Caco-2 (cell line): ENCODE results near the gene PRXL2A. TPM values are rescaled to one million over a fixed set of nuclear protein-coding genes. Genes with fewer than 3 reads are reported as not detected.

Source experiments
- BruUV-seq: library from RNA; stranded (reverse); fragments of 400-500 nt; replicated peaks from 2 replicates; lab custom pipeline; 2021; lab: Mats Ljungman, UMichigan
- CTCF ChIA-PET: fragments of 300-600 bp; sonication (Branson Sonifier 250); formaldehyde crosslinking; loops from one replicate; lab custom pipeline; 2022; ENCODE audit warnings: antibody characterized with exemption; lab: Charles Lee
- POLR2A ChIA-PET: fragments of 300-600 bp; sonication (Branson Sonifier 250); formaldehyde crosslinking; loops from one replicate; lab custom pipeline; 2022; ENCODE audit warnings: antibody characterized with exemption; lab: Charles Lee
- DNase-seq, 2 experiments: peaks; one replicate each; pipeline versions ENCODE4 v3.0.0 to v3.0.0-alpha.2; 2020 to 2022
- H3K27me3 ChIP-seq: replicated peaks from 2 replicates; pipeline ENCODE4 v1.6.0; 2011; ENCODE audit warnings: low read length; ENCODE audit not compliant: control insufficient read depth, insufficient read depth
- H3K36me3 ChIP-seq: 2 replicates; pipeline ENCODE4 v1.5.1; 2011; ENCODE audit warnings: low read length; ENCODE audit not compliant: control insufficient read depth, insufficient read depth
- H3K4me1 ChIP-seq: fragments of 250-450 bp; sonication (Bioruptor Pico); 2 replicates; pipeline ENCODE4 v1.5.1; 2020; ENCODE audit warnings: mild to moderate bottlenecking
- H3K4me3 ChIP-seq: 2 replicates; pipeline ENCODE4 v1.5.1; 2011; ENCODE audit warnings: low read depth, mild to moderate bottlenecking, control low read depth, low read length
- H3K9me3 ChIP-seq: fragments of 250-450 bp; sonication (Bioruptor Pico); 2 replicates; pipeline ENCODE4 v1.5.1; 2020; ENCODE audit warnings: mild to moderate bottlenecking, moderate library complexity
- H3K27ac Mint-ChIP-seq: one replicate; pipeline ENCODE4 v1.8.0; 2022; ENCODE audit warnings: mixed read lengths; ENCODE audit not compliant: unreplicated experiment
- H3K27me3 Mint-ChIP-seq: one replicate; pipeline ENCODE4 v1.8.0; 2022; ENCODE audit warnings: mixed read lengths; ENCODE audit not compliant: insufficient read depth, unreplicated experiment
- H3K36me3 Mint-ChIP-seq: one replicate; pipeline ENCODE4 v1.8.0; 2022; ENCODE audit warnings: mild to moderate bottlenecking, mixed read lengths; ENCODE audit not compliant: insufficient read depth, unreplicated experiment
- H3K4me1 Mint-ChIP-seq: one replicate; pipeline ENCODE4 v1.8.0; 2022; ENCODE audit warnings: low read depth, mixed read lengths; ENCODE audit not compliant: unreplicated experiment
- H3K4me3 Mint-ChIP-seq: one replicate; pipeline ENCODE4 v1.8.0; 2022; ENCODE audit warnings: mild to moderate bottlenecking, moderate library complexity, mixed read lengths; ENCODE audit not compliant: unreplicated experiment
- H3K9me3 Mint-ChIP-seq: one replicate; pipeline ENCODE4 v1.8.0; 2022; ENCODE audit warnings: mixed read lengths; ENCODE audit not compliant: unreplicated experiment
- intact Hi-C: fragments of 100-400 bp; cut with micrococcal nuclease; formaldehyde crosslinking; loops from one replicate; pipeline ENCODE4 v1.10.0; 2022; ENCODE audit not compliant: unreplicated experiment
- total RNA-seq: library from RNA; stranded (reverse); gene quantifications from 2 replicates; pipeline ENCODE4 v1.2.3, GENCODE V29; 2022
- TF ChIP-seq, protein P1 (sequence below), 2 experiments: fragments of 200-600 bp in 1 of 2; IDR thresholded peaks; 1 replicate in 1 of 2; 2 replicates in 1 of 2; pipeline versions ENCODE4 v1.5.1 to v1.8.0; 2011 to 2022; ENCODE audit warnings: antibody characterized with exemption in 1 of 2, control low read depth in 1 of 2, inconsistent platforms in 1 of 2, low read depth in 1 of 2, low read length in 1 of 2, mild to moderate bottlenecking in 1 of 2, moderate library complexity in 1 of 2; ENCODE audit not compliant: insufficient read depth in 1 of 2, severe bottlenecking in 1 of 2, unreplicated experiment in 1 of 2

The PRXL2A gene
- total RNA-seq, 1 experiment from 2014 or later, result 88.6 TPM

DNA sequence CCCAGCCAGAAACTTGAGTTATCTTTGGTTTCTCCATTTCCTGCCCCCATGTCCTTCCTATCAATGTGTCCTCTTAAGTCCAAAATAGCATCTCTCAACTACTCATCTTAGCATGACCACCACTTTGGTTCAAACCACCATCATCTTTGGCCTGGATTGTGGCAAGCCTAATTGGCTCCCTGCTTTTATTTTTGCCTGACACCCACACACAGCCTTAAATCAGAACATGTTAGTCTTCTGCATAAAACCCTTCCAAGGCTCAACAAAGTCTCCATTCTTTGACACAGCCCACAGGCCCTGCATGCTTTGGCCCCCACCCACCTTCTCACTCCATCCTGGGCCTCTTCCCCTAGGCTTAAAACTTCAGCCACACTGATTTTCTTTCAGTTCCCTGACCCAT lies 43.7 kb downstream of the PRXL2A start:
- no TSS peak for BruUV-seq
- Mint-ChIP-seq H3K36me3 (peaks cover 25% of the 10 kb centered on the region), H3K4me1 (peaks cover 32% of the 10 kb centered on the region), H3K27me3 (no peaks in the 10 kb centered on the region), H3K27ac (no peak overlapping the region), H3K4me3 (no peak overlapping the region), H3K9me3 (no peaks in the 10 kb centered on the region)
- ChIA-PET POLR2A (interaction anchor here (1.5 kb wide), 1 partner anchor 52 kb away, joined by 5 read pairs; no protein-coding TSS in a partner anchor), CTCF (interaction anchor here (1.7 kb wide), 1 partner anchor 53 kb away, joined by 13 read pairs; no protein-coding TSS in a partner anchor)
- Histone ChIP-seq H3K36me3 (no peaks in the 10 kb centered on the region), H3K4me1 (peaks cover 58% of the 10 kb centered on the region), H3K4me3 (no peak overlapping the region), H3K27me3 (no peaks in the 10 kb centered on the region), H3K9me3 (no peaks in the 10 kb centered on the region)
- DNase-seq, result no peak
- TF ChIP-seq, protein P1, sequence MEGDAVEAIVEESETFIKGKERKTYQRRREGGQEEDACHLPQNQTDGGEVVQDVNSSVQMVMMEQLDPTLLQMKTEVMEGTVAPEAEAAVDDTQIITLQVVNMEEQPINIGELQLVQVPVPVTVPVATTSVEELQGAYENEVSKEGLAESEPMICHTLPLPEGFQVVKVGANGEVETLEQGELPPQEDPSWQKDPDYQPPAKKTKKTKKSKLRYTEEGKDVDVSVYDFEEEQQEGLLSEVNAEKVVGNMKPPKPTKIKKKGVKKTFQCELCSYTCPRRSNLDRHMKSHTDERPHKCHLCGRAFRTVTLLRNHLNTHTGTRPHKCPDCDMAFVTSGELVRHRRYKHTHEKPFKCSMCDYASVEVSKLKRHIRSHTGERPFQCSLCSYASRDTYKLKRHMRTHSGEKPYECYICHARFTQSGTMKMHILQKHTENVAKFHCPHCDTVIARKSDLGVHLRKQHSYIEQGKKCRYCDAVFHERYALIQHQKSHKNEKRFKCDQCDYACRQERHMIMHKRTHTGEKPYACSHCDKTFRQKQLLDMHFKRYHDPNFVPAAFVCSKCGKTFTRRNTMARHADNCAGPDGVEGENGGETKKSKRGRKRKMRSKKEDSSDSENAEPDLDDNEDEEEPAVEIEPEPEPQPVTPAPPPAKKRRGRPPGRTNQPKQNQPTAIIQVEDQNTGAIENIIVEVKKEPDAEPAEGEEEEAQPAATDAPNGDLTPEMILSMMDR (IDR thresholded peaks at IDR 0.05; ENCODE audit: insufficient read depth in 1 of 2, low read depth in 1 of 2, low read length in 1 of 2, severe bottlenecking in 1 of 2, unreplicated experiment in 1 of 2), result no peak
- intact Hi-C loops, result no loop called here

DNA sequence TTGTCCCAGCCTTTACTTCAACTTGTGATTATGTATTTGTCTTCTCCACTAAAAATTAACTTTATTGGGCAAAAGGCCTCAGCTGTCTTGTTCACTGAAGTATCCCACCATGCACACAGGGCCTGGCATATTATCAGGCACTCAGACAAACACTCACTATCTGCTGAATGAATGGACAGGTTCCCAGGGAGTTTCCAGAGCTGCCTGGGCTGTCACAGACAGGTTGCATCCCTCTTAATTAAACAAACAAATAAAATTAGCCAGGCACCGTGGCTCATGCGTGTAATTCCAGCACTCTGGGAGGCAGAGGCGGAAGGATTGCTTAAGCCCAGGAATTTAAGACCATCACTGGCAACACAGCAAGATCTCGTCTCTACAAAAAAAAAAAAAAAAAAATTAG lies 44.3 kb downstream of the PRXL2A start:
- no peak for DNase-seq
- no peaks in the 10 kb centered on the region for H3K9me3 Mint-ChIP-seq
- H3K36me3 Mint-ChIP-seq, result peaks cover 31% of the 10 kb centered on the region
- BruUV-seq, result no TSS peak
- Histone ChIP-seq H3K9me3 (no peaks in the 10 kb centered on the region), H3K4me3 (no peak overlapping the region), H3K4me1 (peaks cover 58% of the 10 kb centered on the region), H3K36me3 (no peaks in the 10 kb centered on the region), H3K27me3 (no peaks in the 10 kb centered on the region)
- no peak overlapping the region for H3K27ac Mint-ChIP-seq
- H3K27me3 Mint-ChIP-seq, result no peaks in the 10 kb centered on the region
- intact Hi-C loops, result loop anchor here (1.0 kb wide), 1 partner anchor 54 kb away; no protein-coding TSS in a partner anchor
- TF ChIP-seq, protein P1 (IDR thresholded peaks at IDR 0.05; ENCODE audit: insufficient read depth in 1 of 2, low read depth in 1 of 2, low read length in 1 of 2, severe bottlenecking in 1 of 2, unreplicated experiment in 1 of 2), result no peak
- H3K4me1 Mint-ChIP-seq, result peaks cover 26% of the 10 kb centered on the region
- no peak overlapping the region for H3K4me3 Mint-ChIP-seq
- POLR2A ChIA-PET, result interaction anchor here (1.0 to 1.5 kb wide), 2 partner anchors 45 to 52 kb away, joined by 4 to 5 read pairs; no protein-coding TSS in a partner anchor
- CTCF ChIA-PET, result interaction anchor here (1.4 to 1.7 kb wide), 2 partner anchors 8 to 53 kb away, joined by 5 to 13 read pairs; no protein-coding TSS in a partner anchor

DNA sequence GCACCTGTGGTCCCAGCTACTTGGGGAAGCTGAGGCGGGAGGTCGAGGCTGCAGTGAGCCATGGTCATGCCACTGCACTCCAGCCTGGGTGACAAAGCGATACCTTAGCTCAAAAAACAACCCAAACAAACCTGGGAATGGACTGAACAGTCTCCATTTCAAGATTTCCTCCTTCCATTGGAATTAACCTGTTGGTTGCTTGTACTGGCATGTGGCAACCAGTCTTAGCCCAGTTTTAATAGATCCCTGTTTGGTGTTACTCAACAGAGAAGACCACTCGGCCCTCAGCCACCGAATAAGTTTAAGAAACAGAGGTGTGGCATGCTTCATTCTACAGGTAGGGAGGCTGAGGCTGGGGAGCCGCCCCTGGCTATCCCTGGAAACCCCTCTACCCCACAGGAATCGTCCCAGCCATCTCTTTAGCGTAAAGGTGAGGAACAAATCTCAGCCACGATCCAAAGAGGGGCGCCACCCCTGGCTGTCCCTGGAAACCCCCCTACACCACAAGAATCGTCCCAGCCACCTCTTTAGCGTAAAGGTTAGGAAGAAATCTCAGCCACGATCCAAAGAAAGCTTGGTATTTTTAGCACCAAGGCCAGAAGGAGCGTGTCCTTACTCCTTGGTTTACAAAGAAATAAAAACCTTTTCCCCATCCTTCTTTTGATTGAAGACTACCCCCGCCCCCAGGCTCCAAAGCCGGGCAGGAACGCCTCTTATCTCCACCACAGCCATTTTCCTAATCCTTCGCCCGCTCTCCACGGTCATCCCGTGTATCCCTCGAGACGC lies 44.9 kb downstream of the PRXL2A start:
- Histone ChIP-seq H3K9me3 (no peaks in the 10 kb centered on the region), H3K4me3 (peak overlapping the region; percentile 53), H3K4me1 (peaks cover 62% of the 10 kb centered on the region), H3K36me3 (no peaks in the 10 kb centered on the region), H3K27me3 (no peaks in the 10 kb centered on the region)
- Mint-ChIP-seq H3K9me3 (no peaks in the 10 kb centered on the region), H3K36me3 (peaks cover 36% of the 10 kb centered on the region), H3K4me1 (peaks cover 26% of the 10 kb centered on the region), H3K27me3 (no peaks in the 10 kb centered on the region), H3K27ac (no peak overlapping the region), H3K4me3 (no peak overlapping the region)
- ChIA-PET CTCF (interaction anchor here (0.6 to 1.7 kb wide), 4 partner anchors 9 to 67 kb away, joined by 3 to 13 read pairs (median 4); no protein-coding TSS in a partner anchor), POLR2A (interaction anchor here (0.5 to 1.5 kb wide), 4 partner anchors 40 to 51 kb away, joined by 3 to 5 read pairs (median 4); no protein-coding TSS in a partner anchor)
- TF ChIP-seq, protein P1 (IDR thresholded peaks at IDR 0.05; ENCODE audit: insufficient read depth in 1 of 2, low read depth in 1 of 2, low read length in 1 of 2, severe bottlenecking in 1 of 2, unreplicated experiment in 1 of 2), result peak in 1 of 2 experiments; percentile 35
- DNase-seq, result no peak
- BruUV-seq, result TSS peak; percentile 90
- intact Hi-C loops, result loop anchor here (1.0 kb wide), 1 partner anchor 53 kb away; no protein-coding TSS in a partner anchor
